PC-3 (cell line): ENCODE measurements around the gene FAM177A1.

Experiments
- EZH2 ChIP-seq: fragments of 300-600 bp; sonication (generic); IDR thresholded peaks from one replicate; pipeline ENCODE4 v1.6.1; 2017; ENCODE audit warnings: antibody characterized with exemption, mild to moderate bottlenecking, low read length; ENCODE audit not compliant: unreplicated experiment
- TF ChIP-seq, protein P1 (sequence below): fragments of 300-600 bp; sonication (generic); conservative IDR thresholded peaks from 2 replicates; pipeline ENCODE4 v1.5.1; 2017; ENCODE audit warnings: antibody characterized with exemption, low read depth, mild to moderate bottlenecking, low read length

GRCh38 chr14:35124127-35124526, 78.1 kb downstream of the FAM177A1 start:
- TF ChIP-seq, protein P1, sequence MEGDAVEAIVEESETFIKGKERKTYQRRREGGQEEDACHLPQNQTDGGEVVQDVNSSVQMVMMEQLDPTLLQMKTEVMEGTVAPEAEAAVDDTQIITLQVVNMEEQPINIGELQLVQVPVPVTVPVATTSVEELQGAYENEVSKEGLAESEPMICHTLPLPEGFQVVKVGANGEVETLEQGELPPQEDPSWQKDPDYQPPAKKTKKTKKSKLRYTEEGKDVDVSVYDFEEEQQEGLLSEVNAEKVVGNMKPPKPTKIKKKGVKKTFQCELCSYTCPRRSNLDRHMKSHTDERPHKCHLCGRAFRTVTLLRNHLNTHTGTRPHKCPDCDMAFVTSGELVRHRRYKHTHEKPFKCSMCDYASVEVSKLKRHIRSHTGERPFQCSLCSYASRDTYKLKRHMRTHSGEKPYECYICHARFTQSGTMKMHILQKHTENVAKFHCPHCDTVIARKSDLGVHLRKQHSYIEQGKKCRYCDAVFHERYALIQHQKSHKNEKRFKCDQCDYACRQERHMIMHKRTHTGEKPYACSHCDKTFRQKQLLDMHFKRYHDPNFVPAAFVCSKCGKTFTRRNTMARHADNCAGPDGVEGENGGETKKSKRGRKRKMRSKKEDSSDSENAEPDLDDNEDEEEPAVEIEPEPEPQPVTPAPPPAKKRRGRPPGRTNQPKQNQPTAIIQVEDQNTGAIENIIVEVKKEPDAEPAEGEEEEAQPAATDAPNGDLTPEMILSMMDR, result no peak
- no peak for TF ChIP-seq EZH2
